ENCODE measurements around the gene PPP1CA.

DNA sequence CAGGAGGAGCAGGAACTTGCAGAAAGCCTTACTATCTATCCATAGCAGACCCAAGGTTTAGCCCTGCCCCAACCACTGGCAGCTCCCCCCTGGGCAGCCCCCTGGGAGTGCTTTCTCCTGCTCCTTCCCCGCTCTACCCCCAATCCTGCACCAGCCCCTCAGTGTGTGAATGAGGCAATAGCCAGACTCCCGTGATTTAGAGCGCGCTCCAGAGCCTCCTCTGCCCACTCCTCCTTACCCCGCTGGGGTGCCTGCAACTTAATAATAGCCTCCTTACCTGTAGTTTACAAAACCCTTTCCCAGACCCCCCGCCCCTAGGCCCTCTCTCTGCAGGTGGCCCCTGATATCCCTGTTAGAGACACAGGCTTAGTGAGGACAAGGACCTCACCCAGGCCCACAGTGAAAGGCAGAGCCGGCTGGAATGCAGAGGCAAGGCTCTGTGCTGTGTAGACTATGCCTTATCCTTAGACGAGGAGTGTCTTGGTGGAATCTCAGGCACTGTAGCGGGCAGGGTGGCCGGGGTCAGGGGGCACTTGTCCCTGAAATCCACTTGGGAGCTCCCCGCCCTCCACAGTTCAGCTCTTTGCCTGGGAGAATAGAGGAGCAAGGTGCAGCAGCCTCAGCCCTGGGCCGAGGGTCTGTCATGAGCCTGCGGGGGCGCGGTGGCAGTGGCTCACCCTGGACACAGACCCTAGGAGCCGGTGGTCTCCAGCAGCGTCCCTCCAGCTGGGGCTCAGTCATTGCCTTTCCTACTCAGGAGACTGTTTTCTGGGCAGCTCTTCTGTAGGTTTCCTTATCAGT is 9.5 kb upstream of the PPP1CA start:
- TF ChIP-seq, protein P1, sequence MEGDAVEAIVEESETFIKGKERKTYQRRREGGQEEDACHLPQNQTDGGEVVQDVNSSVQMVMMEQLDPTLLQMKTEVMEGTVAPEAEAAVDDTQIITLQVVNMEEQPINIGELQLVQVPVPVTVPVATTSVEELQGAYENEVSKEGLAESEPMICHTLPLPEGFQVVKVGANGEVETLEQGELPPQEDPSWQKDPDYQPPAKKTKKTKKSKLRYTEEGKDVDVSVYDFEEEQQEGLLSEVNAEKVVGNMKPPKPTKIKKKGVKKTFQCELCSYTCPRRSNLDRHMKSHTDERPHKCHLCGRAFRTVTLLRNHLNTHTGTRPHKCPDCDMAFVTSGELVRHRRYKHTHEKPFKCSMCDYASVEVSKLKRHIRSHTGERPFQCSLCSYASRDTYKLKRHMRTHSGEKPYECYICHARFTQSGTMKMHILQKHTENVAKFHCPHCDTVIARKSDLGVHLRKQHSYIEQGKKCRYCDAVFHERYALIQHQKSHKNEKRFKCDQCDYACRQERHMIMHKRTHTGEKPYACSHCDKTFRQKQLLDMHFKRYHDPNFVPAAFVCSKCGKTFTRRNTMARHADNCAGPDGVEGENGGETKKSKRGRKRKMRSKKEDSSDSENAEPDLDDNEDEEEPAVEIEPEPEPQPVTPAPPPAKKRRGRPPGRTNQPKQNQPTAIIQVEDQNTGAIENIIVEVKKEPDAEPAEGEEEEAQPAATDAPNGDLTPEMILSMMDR (conservative IDR thresholded peaks at IDR 0.05 in 1 of 2, IDR thresholded peaks at IDR 0.05 in 1 of 2; ENCODE audit: extremely low read depth in 1 of 2, insufficient read depth in 1 of 2, low read depth in 1 of 2, low read length in 2 of 2): no peak
- no peak for TF ChIP-seq EZH2 (IDR thresholded peaks at IDR 0.05; ENCODE audit: borderline replicate concordance, low read length)
